ENCODE data around the gene FGFRL1. TPM values are rescaled to one million over a fixed set of nuclear protein-coding genes. Genes with fewer than 3 reads are reported as not detected.
A peak's percentile ranks its signal among the peaks of the same experiment; 100 is the strongest.

Gene FGFRL1, protein sequence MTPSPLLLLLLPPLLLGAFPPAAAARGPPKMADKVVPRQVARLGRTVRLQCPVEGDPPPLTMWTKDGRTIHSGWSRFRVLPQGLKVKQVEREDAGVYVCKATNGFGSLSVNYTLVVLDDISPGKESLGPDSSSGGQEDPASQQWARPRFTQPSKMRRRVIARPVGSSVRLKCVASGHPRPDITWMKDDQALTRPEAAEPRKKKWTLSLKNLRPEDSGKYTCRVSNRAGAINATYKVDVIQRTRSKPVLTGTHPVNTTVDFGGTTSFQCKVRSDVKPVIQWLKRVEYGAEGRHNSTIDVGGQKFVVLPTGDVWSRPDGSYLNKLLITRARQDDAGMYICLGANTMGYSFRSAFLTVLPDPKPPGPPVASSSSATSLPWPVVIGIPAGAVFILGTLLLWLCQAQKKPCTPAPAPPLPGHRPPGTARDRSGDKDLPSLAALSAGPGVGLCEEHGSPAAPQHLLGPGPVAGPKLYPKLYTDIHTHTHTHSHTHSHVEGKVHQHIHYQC
- polyA plus RNA-seq (2011; rRNA removed) (11.2 and 22.3 TPM in 2 replicates), polyA minus RNA-seq (2011; rRNA and poly(A)+ RNA removed) (62.4 and 108 TPM in 2 replicates)

GRCh38 chr4:1011022-1011665 is at the start of gene FGFRL1:
Gene FGFRL1 (plus strand): TSS chr4:1011626. CDS start chr4:1012486, 860 bp downstream.
- Histone ChIP-seq H3K9me3 (ENCODE audit: control insufficient read depth, insufficient read depth, low read length) (peaks cover 12% of the 10 kb centered on the region), H3K4me3 (ENCODE audit: low read depth, low read length) (peak within 1 kb of the TSS; percentile 59), H3K27ac (ENCODE audit: low read depth, low read length) (peak within 1 kb of the TSS; percentile 31), H3K27me3 (ENCODE audit: control insufficient read depth, insufficient read depth, low read length) (peaks cover 26% of the 10 kb centered on the region)
- ChIA-PET CTCF (no interaction called here), POLR2A (interaction anchor here (0.7 to 1.3 kb wide), 4 partner anchors 33 to 336 kb away, joined by 3 to 5 read pairs (median 4); partner anchors contain the start of gene UVSSA)
- TF ChIP-seq, protein P1, sequence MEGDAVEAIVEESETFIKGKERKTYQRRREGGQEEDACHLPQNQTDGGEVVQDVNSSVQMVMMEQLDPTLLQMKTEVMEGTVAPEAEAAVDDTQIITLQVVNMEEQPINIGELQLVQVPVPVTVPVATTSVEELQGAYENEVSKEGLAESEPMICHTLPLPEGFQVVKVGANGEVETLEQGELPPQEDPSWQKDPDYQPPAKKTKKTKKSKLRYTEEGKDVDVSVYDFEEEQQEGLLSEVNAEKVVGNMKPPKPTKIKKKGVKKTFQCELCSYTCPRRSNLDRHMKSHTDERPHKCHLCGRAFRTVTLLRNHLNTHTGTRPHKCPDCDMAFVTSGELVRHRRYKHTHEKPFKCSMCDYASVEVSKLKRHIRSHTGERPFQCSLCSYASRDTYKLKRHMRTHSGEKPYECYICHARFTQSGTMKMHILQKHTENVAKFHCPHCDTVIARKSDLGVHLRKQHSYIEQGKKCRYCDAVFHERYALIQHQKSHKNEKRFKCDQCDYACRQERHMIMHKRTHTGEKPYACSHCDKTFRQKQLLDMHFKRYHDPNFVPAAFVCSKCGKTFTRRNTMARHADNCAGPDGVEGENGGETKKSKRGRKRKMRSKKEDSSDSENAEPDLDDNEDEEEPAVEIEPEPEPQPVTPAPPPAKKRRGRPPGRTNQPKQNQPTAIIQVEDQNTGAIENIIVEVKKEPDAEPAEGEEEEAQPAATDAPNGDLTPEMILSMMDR (IDR thresholded peaks at IDR 0.05; ENCODE audit: low read depth, low read length): no peak
- peak; percentile 41 for DNase-seq (ENCODE audit: low read depth, low spot score)

DNA sequence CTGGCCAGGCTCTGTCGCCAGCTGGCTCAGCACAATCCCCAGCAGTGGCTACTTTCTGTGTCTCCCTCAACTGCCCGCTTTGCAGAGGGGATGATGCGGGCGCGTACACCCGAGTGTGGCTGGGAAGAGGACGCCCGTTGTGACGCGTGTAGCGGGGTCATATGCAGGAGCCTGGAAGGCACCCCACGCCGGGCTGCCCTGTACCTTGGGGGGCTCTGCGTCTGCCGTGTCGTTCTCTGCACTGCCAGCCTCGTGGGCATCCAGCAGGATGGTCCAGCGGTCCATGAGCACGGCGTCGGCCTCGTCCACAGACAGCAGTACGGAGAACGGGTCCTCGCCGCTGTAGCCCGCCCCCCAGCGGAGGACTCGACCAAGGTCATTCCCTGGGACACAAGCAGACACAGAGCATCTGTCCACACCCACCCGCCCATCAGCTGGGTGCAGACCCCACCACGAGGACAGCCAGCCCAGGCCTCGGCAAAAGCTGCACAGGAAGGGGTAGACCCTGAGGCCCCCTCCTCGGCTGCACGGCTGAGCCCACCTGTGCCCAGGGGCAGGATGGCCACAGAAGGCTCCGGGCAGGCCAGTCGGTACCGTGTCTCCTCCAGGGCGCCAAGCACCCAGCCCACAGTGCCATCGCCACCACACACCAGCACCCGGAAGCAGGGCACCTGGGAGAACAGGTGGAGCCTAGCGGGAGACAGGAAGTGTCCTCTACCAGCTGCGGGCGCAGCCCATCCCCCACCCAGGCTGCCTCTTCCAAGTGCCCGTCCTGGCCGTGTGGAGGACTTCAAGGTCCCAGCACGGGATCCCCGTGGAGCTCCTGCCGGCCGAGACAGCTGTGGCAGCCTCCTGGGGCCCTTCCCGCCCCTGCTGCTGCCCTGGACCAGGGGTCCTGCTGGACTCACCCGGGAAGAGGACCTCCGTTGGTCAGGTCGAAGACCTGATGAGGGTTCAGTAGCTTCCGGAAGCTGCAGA is 48.9 kb upstream of the FGFRL1 start:
- POLR2A ChIA-PET: no interaction called here
- no peak for DNase-seq (ENCODE audit: low read depth, low spot score)
- H3K27me3 ChIP-seq (ENCODE audit: control insufficient read depth, insufficient read depth, low read length): no peaks in the 10 kb centered on the region
- CTCF ChIA-PET: no interaction called here
- no peak overlapping the region for H3K27ac ChIP-seq (ENCODE audit: low read depth, low read length)
- TF ChIP-seq, protein P1 (IDR thresholded peaks at IDR 0.05; ENCODE audit: low read depth, low read length): no peak
- H3K9me3 ChIP-seq (ENCODE audit: control insufficient read depth, insufficient read depth, low read length): no peaks in the 10 kb centered on the region; the same call in 1 of the 2 replicates
- H3K4me3 ChIP-seq (ENCODE audit: low read depth, low read length): no peak overlapping the region

DNA sequence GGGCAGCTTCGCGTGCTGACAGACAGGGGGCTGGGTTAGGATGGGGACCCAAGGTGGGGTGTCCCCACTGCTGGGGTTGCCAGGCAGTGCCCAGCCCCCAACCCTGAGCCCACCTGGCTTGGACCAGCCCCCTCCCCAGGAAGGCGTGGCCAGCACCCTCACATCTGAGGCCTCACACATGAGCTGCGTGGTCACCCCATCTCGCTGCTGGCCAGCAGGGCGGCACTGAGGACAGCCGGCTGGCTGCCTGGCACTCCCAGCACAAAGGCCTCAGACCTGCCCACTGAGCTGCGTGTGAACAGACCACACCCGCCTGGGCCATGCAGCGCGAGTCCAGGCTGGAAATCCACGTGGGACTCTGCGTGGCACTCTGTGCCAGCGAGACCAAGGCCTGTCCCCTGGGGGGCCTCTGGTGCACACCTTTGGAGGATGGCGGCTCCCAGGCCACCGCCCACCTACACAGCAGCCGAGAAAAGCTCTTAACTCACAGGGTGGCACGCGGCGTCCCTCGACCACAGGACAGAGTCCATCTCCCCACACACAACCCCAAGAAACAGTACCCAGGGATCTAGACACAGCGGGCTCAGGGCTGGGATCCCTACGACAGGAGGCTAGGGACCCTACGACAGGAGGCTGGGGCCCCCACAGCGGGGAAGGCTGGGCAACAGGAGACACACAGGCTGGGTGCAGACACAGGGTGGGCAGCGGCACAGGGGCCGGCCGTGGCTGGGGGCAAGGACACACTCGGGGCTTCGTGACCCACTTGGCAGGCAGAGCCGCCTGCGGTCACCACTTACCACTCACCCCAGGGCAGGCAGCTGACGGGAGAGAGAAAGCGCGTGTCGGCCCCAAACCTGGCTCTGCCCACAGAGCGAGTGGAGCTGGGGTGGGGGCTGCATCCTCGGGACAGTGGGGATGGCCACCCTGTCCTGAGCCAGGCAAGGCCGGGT is 47.9 kb upstream of the FGFRL1 start:
- DNase-seq (ENCODE audit: low read depth, low spot score): no peak
- Histone ChIP-seq H3K9me3 (ENCODE audit: control insufficient read depth, insufficient read depth, low read length) (no peaks in the 10 kb centered on the region; the same call in 1 of the 2 replicates), H3K4me3 (ENCODE audit: low read depth, low read length) (no peak overlapping the region), H3K27me3 (ENCODE audit: control insufficient read depth, insufficient read depth, low read length) (no peaks in the 10 kb centered on the region), H3K27ac (ENCODE audit: low read depth, low read length) (no peak overlapping the region)
- TF ChIP-seq, protein P1 (IDR thresholded peaks at IDR 0.05; ENCODE audit: low read depth, low read length): no peak
- CTCF ChIA-PET: no interaction called here
- POLR2A ChIA-PET: no interaction called here

GRCh38 chr4:964346-965025 is 46.9 kb upstream of the FGFRL1 start:
- no peaks in the 10 kb centered on the region for H3K27me3 ChIP-seq (ENCODE audit: control insufficient read depth, insufficient read depth, low read length)
- no peak overlapping the region for H3K27ac ChIP-seq (ENCODE audit: low read depth, low read length)
- TF ChIP-seq, protein P1 (IDR thresholded peaks at IDR 0.05; ENCODE audit: low read depth, low read length): no peak
- no peak overlapping the region for H3K4me3 ChIP-seq (ENCODE audit: low read depth, low read length)
- CTCF ChIA-PET: no interaction called here
- no peaks in the 10 kb centered on the region; the same call in 1 of the 2 replicates for H3K9me3 ChIP-seq (ENCODE audit: control insufficient read depth, insufficient read depth, low read length)
- no peak for DNase-seq (ENCODE audit: low read depth, low spot score)
- POLR2A ChIA-PET: no interaction called here
